Esophagus muscularis mucosa (tissue), 4 donors: Measurements from ENCODE around the gene P2RX2. TPM values are rescaled to one million over a fixed set of nuclear protein-coding genes. Genes with fewer than 3 reads are reported as not detected.

Experiments used
- DNase-seq: peaks from one replicate; pipeline ENCODE4 v3.0.0-alpha.2; 2017; ENCODE audit errors: extremely low spot score
- H3K27ac ChIP-seq, 4 donors: fragments of 200-600 bp; sonication (generic); replicated peaks in 1 of 4; 1 replicate in 3 of 4; 2 replicates in 1 of 4; pipeline ENCODE4 v1.5.1; 2016 to 2019; ENCODE audit warnings: mild to moderate bottlenecking in 1 of 4
- H3K27me3 ChIP-seq, 4 donors: fragments of 200-600 bp; sonication (generic); one replicate each; pipeline versions ENCODE4 v1.5.1 to v1.6.0; 2016 to 2019
- H3K36me3 ChIP-seq, 4 donors: fragments of 200-600 bp; sonication (generic); one replicate each; pipeline ENCODE4 v1.5.1; 2016 to 2019
- H3K4me1 ChIP-seq, 4 donors: fragments of 200-600 bp; sonication (generic); one replicate each; pipeline ENCODE4 v1.5.1; 2016 to 2019
- H3K4me3 ChIP-seq, 4 donors: fragments of 200-600 bp; sonication (generic); 1 replicate in 2 of 4; 2 replicates in 2 of 4; pipeline ENCODE4 v1.5.1; 2016 to 2019; ENCODE audit warnings: mild to moderate bottlenecking in 4 of 4, moderate library complexity in 1 of 4
- H3K9me3 ChIP-seq, 4 donors: fragments of 200-600 bp; sonication (generic); 1 replicate in 3 of 4; 2 replicates in 1 of 4; pipeline ENCODE4 v1.5.1; 2016 to 2019
- EP300 ChIP-seq: sonication (generic); formaldehyde crosslinking; IDR thresholded peaks from one replicate; pipeline ENCODE4 v1.6.1; 2017; ENCODE audit warnings: antibody characterized with exemption
- POLR2A ChIP-seq: fragments of 450-650 bp; IDR thresholded peaks from one replicate; pipeline ENCODE4 v1.6.1; 2017; ENCODE audit warnings: antibody characterized with exemption, moderate library complexity, mild to moderate bottlenecking, low read depth
- POLR2AphosphoS5 ChIP-seq, 2 donors: sonication (generic); formaldehyde crosslinking; IDR thresholded peaks; one replicate each; pipeline ENCODE4 v1.6.1; 2017; ENCODE audit warnings: antibody characterized with exemption in 2 of 2
- WGBS: methylation state at CpG from one replicate; pipeline ENCODE4 v1.1.5; 2018; 5-methylcytosine and 5-hydroxymethylcytosine counted together
- intact Hi-C: fragments of 100-400 bp; cut with DNase I; formaldehyde crosslinking; loops from one replicate; pipeline ENCODE4 v1.15.1; 2023
- total RNA-seq, 4 donors: library from RNA; depleted of rRNA; stranded (reverse); fragments of >200 nt; gene quantifications; one replicate each; pipeline versions ENCODE4 v1.1.0 to v1.2.1, GENCODE V29; 2016
- TF ChIP-seq, protein P1 (sequence below), 3 experiments: fragments of 200-600 bp in 2 of 3; fragments of 450-650 bp in 1 of 3; sonication (generic) in 2 of 3; IDR thresholded peaks; one replicate each; pipeline ENCODE4 v1.5.1; 2017 to 2019; ENCODE audit warnings: antibody characterized with exemption in 3 of 3, mild to moderate bottlenecking in 2 of 3, moderate library complexity in 1 of 3

Gene P2RX2
- total RNA-seq, 4 donors from 2014 or later, result 1.7 to 4.1 (median 3.7) TPM

DNA sequence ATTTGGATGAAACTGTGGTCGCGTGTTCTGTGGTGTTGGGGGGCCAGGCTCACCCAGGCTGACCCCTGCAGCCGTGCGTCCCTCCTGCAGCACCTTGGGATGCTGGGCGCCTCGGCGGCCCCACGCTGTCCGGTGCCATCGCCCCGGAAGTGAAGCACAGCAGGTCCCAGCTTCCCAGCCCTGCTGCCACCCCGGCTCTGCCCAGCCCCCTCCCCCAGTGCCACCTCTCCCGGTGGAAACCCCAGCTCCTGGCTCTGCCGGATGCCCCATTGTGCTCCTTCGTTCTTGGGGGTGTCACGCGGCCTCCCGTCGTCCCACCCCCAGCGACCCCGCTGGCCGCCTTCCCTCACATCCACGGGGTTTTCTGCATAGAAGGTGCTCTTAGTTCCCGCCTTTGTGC lies 33.4 kb upstream of the P2RX2 start:
- no peaks in the 10 kb centered on the region for H3K9me3 ChIP-seq
- peaks cover 0 to 23% (median 7%) of the 10 kb centered on the region in 4 donors for H3K4me1 ChIP-seq
- 88% methylated on average over 24 of the region's 24 CpGs for WGBS
- H3K4me3 ChIP-seq, result no peak overlapping the region
- DNase-seq, result no peak
- intact Hi-C loops, result no loop called here
- H3K27ac ChIP-seq, result no peak overlapping the region
- H3K27me3 ChIP-seq, result no peaks in the 10 kb centered on the region
- TF ChIP-seq POLR2AphosphoS5 (IDR thresholded peaks at IDR 0.05), result no peak
- no peak for TF ChIP-seq EP300
- TF ChIP-seq POLR2A, result no peak
- H3K36me3 ChIP-seq, result peaks cover 0 to 42% (median 35%) of the 10 kb centered on the region in 4 donors

DNA sequence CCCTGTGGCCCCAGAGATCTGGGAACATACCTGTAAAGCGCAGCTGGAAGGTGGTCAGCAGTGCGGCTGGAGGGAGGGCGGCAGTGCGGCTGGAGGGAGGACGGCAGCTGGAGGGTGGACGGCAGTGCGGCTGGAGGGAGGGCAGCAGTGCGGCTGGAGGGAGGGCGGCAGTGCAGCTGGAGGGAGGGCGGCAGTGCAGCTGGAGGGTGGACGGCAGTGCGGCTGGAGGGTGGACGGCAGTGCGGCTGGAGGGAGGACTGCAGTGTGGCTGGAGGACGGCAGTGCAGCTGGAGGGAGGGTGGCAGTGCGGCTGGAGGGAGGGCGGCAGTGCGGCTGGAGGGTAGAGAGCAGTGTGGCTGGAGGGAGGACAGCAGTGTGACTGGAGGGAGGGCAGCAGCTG lies 31.6 kb upstream of the P2RX2 start:
- Histone ChIP-seq H3K27me3 (no peaks in the 10 kb centered on the region), H3K9me3 (no peaks in the 10 kb centered on the region), H3K36me3 (peaks cover 0 to 25% (median 21%) of the 10 kb centered on the region in 4 donors), H3K4me1 (peaks cover 0 to 5% (median under 1%) of the 10 kb centered on the region in 4 donors), H3K27ac (no peak overlapping the region), H3K4me3 (no peak overlapping the region)
- TF ChIP-seq POLR2AphosphoS5 (IDR thresholded peaks at IDR 0.05), result no peak
- 90% methylated on average over 18 of the region's 18 CpGs for WGBS
- intact Hi-C loops, result no loop called here
- DNase-seq, result no peak

DNA sequence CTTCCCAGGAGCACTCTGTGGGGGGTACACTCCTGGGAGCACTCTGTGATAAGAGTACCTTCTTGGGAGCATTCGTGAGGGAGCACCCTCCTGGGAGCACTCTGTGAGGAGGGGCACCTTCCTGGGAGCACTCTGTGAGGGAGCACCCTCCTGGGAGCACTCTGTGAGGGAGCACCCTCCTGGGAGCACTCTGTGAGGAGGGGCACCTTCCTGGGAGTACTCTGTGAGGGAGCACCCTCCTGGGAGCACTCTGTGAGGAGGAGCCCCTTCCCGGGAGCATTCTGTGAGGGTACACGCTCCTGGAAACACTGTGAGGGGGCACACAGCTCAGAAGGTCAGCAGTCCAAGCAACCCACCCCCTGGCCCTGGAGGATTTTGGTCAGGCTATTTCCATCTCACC lies 30.8 kb upstream of the P2RX2 start:
- intact Hi-C loops, result no loop called here
- H3K4me3 ChIP-seq, result no peak overlapping the region
- no peaks in the 10 kb centered on the region for H3K9me3 ChIP-seq
- H3K36me3 ChIP-seq, result peaks cover 0 to 16% (median 12%) of the 10 kb centered on the region in 4 donors
- peaks cover 0 to 4% (median 0%) of the 10 kb centered on the region in 4 donors for H3K4me1 ChIP-seq
- H3K27me3 ChIP-seq, result no peaks in the 10 kb centered on the region
- no peak for DNase-seq
- H3K27ac ChIP-seq, result no peak overlapping the region
- TF ChIP-seq POLR2A (no peak), EP300 (no peak), POLR2AphosphoS5 (IDR thresholded peaks at IDR 0.05) (no peak)
- TF ChIP-seq, protein P1, sequence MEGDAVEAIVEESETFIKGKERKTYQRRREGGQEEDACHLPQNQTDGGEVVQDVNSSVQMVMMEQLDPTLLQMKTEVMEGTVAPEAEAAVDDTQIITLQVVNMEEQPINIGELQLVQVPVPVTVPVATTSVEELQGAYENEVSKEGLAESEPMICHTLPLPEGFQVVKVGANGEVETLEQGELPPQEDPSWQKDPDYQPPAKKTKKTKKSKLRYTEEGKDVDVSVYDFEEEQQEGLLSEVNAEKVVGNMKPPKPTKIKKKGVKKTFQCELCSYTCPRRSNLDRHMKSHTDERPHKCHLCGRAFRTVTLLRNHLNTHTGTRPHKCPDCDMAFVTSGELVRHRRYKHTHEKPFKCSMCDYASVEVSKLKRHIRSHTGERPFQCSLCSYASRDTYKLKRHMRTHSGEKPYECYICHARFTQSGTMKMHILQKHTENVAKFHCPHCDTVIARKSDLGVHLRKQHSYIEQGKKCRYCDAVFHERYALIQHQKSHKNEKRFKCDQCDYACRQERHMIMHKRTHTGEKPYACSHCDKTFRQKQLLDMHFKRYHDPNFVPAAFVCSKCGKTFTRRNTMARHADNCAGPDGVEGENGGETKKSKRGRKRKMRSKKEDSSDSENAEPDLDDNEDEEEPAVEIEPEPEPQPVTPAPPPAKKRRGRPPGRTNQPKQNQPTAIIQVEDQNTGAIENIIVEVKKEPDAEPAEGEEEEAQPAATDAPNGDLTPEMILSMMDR (IDR thresholded peaks at IDR 0.05), result no peak
- 83% methylated on average over 2 of the region's 3 CpGs for WGBS

DNA sequence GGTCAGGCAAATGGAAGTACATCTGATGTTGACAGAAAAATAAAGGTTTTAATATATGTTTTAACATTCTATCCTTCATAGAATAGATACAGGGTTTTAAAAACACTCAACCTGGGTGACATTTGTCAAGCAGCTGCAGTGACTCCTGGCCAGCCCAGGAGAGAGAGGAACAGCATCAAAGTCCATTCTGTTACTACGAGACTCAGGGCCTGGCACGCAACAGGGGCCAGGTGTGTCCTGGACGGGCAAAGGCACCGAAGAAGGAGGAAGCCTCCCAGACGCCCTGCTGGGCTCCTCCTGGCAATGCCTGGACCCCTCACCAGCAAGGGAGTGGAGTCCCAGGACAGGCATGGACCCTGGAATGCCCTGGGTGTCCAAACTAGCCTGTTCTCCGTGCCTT lies 30.3 kb upstream of the P2RX2 start:
- 86% methylated on average over 4 of the region's 6 CpGs for WGBS

DNA sequence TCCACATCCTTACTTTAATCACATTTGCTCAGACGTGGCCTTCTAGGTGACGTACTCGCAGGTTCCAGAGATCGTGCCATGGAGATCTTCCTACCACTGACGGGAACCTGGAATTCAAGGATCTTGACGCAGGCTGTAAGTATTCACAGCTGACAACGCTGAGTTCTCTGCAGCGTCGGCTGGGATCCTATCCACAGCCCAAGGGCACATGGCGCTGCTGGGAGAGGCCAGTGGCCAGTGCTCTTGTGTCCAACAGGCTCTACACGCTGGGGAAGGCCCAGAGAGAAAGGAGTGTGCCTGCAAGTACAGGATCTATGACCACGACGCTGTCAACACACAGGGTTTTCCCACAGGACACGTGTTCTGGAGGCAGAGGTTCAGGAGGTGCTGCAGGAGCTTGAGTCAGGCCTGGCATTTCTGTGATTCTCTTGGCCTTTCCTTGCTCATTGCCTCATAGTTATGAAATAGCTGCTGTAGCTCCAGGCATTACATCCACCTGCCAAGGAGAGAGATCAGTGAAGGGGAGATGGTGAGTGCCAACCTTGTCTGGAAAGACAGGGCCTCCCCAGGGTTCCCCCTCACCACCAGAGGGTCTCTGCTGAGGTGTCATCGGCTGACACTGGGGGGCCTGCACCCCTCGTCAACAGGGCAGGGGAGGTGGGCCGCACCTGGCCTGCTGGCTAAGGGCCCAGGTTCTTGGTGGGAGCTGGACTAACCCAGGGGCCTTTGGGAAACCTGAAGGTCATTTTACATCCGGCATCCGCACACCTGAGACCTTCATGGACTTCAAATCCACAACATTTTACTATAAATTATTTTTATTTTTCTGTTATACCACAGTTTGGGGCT lies 29.5 kb upstream of the P2RX2 start:
- H3K36me3 ChIP-seq, result peaks cover 0 to 8% (median 8%) of the 10 kb centered on the region in 4 donors
- intact Hi-C loops, result no loop called here
- H3K9me3 ChIP-seq, result no peaks in the 10 kb centered on the region
- H3K27ac ChIP-seq, result no peak overlapping the region
- peaks cover 6 to 9% (median 7%) of the 10 kb centered on the region in 4 donors for H3K4me1 ChIP-seq
- 95% methylated on average over 17 of the region's 19 CpGs for WGBS
- no peak for DNase-seq
- H3K4me3 ChIP-seq, result no peak overlapping the region
- TF ChIP-seq POLR2A (no peak), POLR2AphosphoS5 (IDR thresholded peaks at IDR 0.05) (no peak), EP300 (no peak)
- TF ChIP-seq, protein P1 (IDR thresholded peaks at IDR 0.05), result no peak
- no peaks in the 10 kb centered on the region for H3K27me3 ChIP-seq

More for the DNA sequence above, 30.3 kb upstream of the P2RX2 start:
- Histone ChIP-seq H3K4me1 (peaks cover 0 to 1% (median under 1%) of the 10 kb centered on the region in 4 donors), H3K27ac (no peak overlapping the region), H3K27me3 (no peaks in the 10 kb centered on the region), H3K4me3 (no peak overlapping the region), H3K36me3 (peaks cover 0 to 13% (median 10%) of the 10 kb centered on the region in 4 donors), H3K9me3 (no peaks in the 10 kb centered on the region)
- TF ChIP-seq POLR2A (no peak), EP300 (no peak)
- DNase-seq, result no peak
- intact Hi-C loops, result no loop called here

DNA sequence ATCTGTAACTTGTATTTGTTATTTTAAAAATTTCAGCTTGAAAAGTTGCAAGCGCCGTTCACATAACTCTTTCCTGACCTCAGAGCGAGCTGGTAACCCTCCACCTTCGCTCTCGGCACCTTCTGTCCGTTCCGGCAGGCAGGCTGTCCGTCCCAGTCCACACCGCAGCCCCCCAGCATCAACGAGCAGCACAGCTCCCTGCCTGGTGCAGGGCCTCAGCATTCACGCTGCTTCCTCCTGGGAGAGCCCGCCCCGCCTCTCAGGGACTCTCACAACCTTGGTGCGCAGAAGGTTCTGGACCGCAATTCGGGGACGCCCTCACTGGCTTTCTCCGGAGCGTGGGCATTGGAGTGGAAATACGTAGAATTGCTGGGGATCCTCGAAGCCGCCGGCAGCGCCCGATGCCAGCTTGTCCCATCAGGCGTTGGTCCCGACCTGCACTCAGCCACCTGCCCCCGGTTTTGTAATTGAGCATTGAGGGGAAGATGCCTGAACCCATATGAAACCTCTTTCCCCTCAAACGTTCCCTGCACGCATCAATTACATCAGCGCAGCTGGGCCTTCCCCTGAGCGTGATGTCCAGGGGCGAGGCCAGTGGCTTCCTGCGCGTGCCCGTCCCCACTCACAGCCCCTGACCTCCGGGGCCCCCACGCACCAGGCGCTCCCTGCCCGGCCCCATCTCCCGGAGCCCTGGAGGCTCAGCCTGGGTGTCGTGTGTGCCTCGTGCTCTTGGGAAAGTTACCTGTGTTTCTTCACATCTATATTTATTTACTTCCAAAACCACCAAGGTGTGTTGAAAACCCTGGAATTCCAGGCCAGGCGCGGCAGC lies 27.3 kb upstream of the P2RX2 start:
- Histone ChIP-seq H3K4me1 (peaks cover 8 to 12% (median 10%) of the 10 kb centered on the region in 4 donors), H3K9me3 (no peaks in the 10 kb centered on the region), H3K36me3 (no peaks in the 10 kb centered on the region), H3K27ac (no peak overlapping the region), H3K4me3 (no peak overlapping the region), H3K27me3 (peaks cover 0 to 6% (median 0%) of the 10 kb centered on the region in 4 donors)
- intact Hi-C loops, result no loop called here
- 90% methylated on average over 45 of the region's 45 CpGs for WGBS
- DNase-seq, result no peak
- TF ChIP-seq POLR2A (no peak), EP300 (no peak), POLR2AphosphoS5 (IDR thresholded peaks at IDR 0.05) (no peak)
- TF ChIP-seq, protein P1 (IDR thresholded peaks at IDR 0.05), result no peak
